Liver (tissue), 9 donors: Measurements from ENCODE around the gene MSLN. TPM values are rescaled to one million over a fixed set of nuclear protein-coding genes. Genes with fewer than 3 reads are reported as not detected.
A peak's percentile ranks its signal among the peaks of the same experiment; 100 is the strongest.
"Not testable (repeated sequence)": the region's sequence is repeated elsewhere in the genome, so short reads cannot be mapped to it uniquely, and the experiment has no call there.

Experiments used
- DNase-seq: peaks from one replicate; pipeline ENCODE4 v3.0.0-alpha.2; 2017; ENCODE audit warnings: low spot score
- H3K27ac ChIP-seq, 2 donors: one replicate each; pipeline ENCODE4 v1.7.0; 2013; ENCODE audit warnings: inconsistent platforms in 2 of 2, low read length in 2 of 2, control low read depth in 1 of 2, low read depth in 1 of 2, mild to moderate bottlenecking in 1 of 2
- H3K27me3 ChIP-seq, 4 donors: one replicate each; pipeline versions ENCODE4 v1.6.1 to v1.7.0; 2013; ENCODE audit warnings: low read length in 3 of 4, inconsistent platforms in 1 of 4, mild to moderate bottlenecking in 1 of 4, moderate library complexity in 1 of 4; ENCODE audit not compliant: control insufficient read depth in 4 of 4, insufficient read depth in 4 of 4
- H3K36me3 ChIP-seq, 4 donors: one replicate each; pipeline versions ENCODE4 v1.6.1 to v1.7.0; 2013; ENCODE audit warnings: low read length in 3 of 4, mild to moderate bottlenecking in 3 of 4, low read depth in 1 of 4, moderate library complexity in 1 of 4; ENCODE audit not compliant: control insufficient read depth in 4 of 4, insufficient read depth in 3 of 4
- H3K4me1 ChIP-seq, 4 donors: one replicate each; pipeline versions ENCODE4 v1.6.1 to v1.7.0; 2013; ENCODE audit warnings: low read length in 3 of 4, mild to moderate bottlenecking in 3 of 4, moderate library complexity in 1 of 4; ENCODE audit not compliant: control insufficient read depth in 4 of 4, insufficient read depth in 4 of 4
- H3K4me3 ChIP-seq, 3 donors: one replicate each; pipeline versions ENCODE4 v1.6.1 to v1.7.0; 2013; ENCODE audit warnings: low read length in 3 of 3, control low read depth in 1 of 3, low read depth in 1 of 3, mild to moderate bottlenecking in 1 of 3
- H3K9ac ChIP-seq, 2 donors: one replicate each; pipeline ENCODE4 v1.7.0; 2013; ENCODE audit warnings: low read length in 2 of 2, mild to moderate bottlenecking in 2 of 2, moderate library complexity in 2 of 2, control low read depth in 1 of 2, low read depth in 1 of 2
- H3K9me3 ChIP-seq, 4 donors: one replicate each; pipeline versions ENCODE4 v1.6.1 to v1.7.0; 2013; ENCODE audit warnings: low read length in 3 of 4; ENCODE audit not compliant: control insufficient read depth in 4 of 4
- ATF3 ChIP-seq: IDR thresholded peaks from 2 replicates; pipeline ENCODE4 v1.6.1; 2016; ENCODE audit warnings: antibody characterized with exemption
- CTCF ChIP-seq: fragments of 150-350 bp; IDR thresholded peaks from 2 replicates; pipeline ENCODE4 v1.5.1; 2017; ENCODE audit warnings: improper control_type of control experiment, low read depth, low read length; ENCODE audit not compliant: missing input control
- EGR1 ChIP-seq, 2 donors: IDR thresholded peaks; 2 replicates each; pipeline ENCODE4 v1.6.1; 2016 to 2018; ENCODE audit warnings: antibody characterized with exemption in 2 of 2, low read depth in 2 of 2
- FOXA2 ChIP-seq: IDR thresholded peaks from 2 replicates; pipeline ENCODE4 v1.6.1; 2016; ENCODE audit warnings: antibody characterized with exemption
- GABPA ChIP-seq, 2 donors: IDR thresholded peaks in 1 of 2; conservative IDR thresholded peaks in 1 of 2; 2 replicates each; pipeline ENCODE4 v1.6.1; 2016; ENCODE audit warnings: antibody characterized with exemption in 2 of 2, mild to moderate bottlenecking in 1 of 2, moderate library complexity in 1 of 2
- HNF4G ChIP-seq: IDR thresholded peaks from 2 replicates; pipeline ENCODE4 v1.6.1; 2016; ENCODE audit warnings: antibody characterized with exemption
- JUND ChIP-seq, 2 donors: IDR thresholded peaks; 2 replicates each; pipeline ENCODE4 v1.6.1; 2016; ENCODE audit warnings: antibody characterized with exemption in 2 of 2
- NR2F2 ChIP-seq: IDR thresholded peaks from 2 replicates; pipeline ENCODE4 v1.6.1; 2016; ENCODE audit warnings: antibody characterized with exemption
- RAD21 ChIP-seq, 2 donors: IDR thresholded peaks; 2 replicates each; pipeline ENCODE4 v1.6.1; 2016; ENCODE audit warnings: antibody characterized with exemption in 2 of 2, mild to moderate bottlenecking in 2 of 2
- REST ChIP-seq: IDR thresholded peaks from 2 replicates; pipeline ENCODE4 v1.6.1; 2016; ENCODE audit warnings: antibody characterized with exemption, mild to moderate bottlenecking
- RXRA ChIP-seq, 2 donors: IDR thresholded peaks; 2 replicates each; pipeline ENCODE4 v1.6.1; 2017 to 2018; ENCODE audit warnings: antibody characterized with exemption in 2 of 2, mild to moderate bottlenecking in 1 of 2
- TAF1 ChIP-seq: conservative IDR thresholded peaks from 2 replicates; pipeline ENCODE4 v1.6.1; 2016; ENCODE audit warnings: antibody characterized with exemption, mild to moderate bottlenecking
- YY1 ChIP-seq: IDR thresholded peaks from 2 replicates; pipeline ENCODE4 v1.6.1; 2016; ENCODE audit warnings: antibody characterized with exemption, mild to moderate bottlenecking
- ZBTB33 ChIP-seq: IDR thresholded peaks from 2 replicates; pipeline ENCODE4 v1.6.1; 2016; ENCODE audit warnings: antibody characterized with exemption
- WGBS: extraction: QIAGEN DNeasy Blood & Tissue Kit; methylation state at CpG from one replicate; pipeline ENCODE4 v1.1.7; 2013; 5-methylcytosine and 5-hydroxymethylcytosine counted together
- polyA plus RNA-seq, 2 donors: library from polyadenylated mRNA; stranded (reverse) in 1 of 2; unstranded in 1 of 2; fragments of 200-250 nt in 1 of 2; fragments of >200 nt in 1 of 2; fragmentation: Nextera tagmentation in 1 of 2; extraction: Ambion mirVana in 1 of 2; gene quantifications; one replicate each; pipeline versions ENCODE4 v1.2.1 to v1.2.3, GENCODE V29; 2013 to 2015
- total RNA-seq, 2 donors: library from RNA; depleted of rRNA; stranded (reverse); fragments of >200 nt; gene quantifications; one replicate each; pipeline ENCODE4 v1.2.3, GENCODE V29; 2014
- donor health status: healthy.
- donor health status: healthy.
- donor health status: healthy.
- donor health status: healthy.
- donor health status: healthy.

The MSLN gene
- total and polyA plus RNA-seq, 4 donors = 0.03 to 0.65 (median 0.08) TPM; not detected in 1

- Histone ChIP-seq H3K9ac (peak within 1 kb of the TSS; percentile 74 to 88), H3K4me1 (peaks cover 12 to 17% (median 15%) of the 10 kb centered on the region in 4 donors), H3K36me3 (peaks cover 1 to 16% (median 9%) of the 10 kb centered on the region in 4 donors), H3K9me3 (no peaks in the 10 kb centered on the region), H3K27ac (peak within 1 kb of the TSS; percentile 50 to 56), H3K4me3 (peak within 1 kb of the TSS; percentile 83 to 99 (median 93)), H3K27me3 (no peaks in the 10 kb centered on the region)
- WGBS = under 1% methylated on average over 79 of the region's 79 CpGs
- TF ChIP-seq ZBTB33 = no peak
- no peak for TF ChIP-seq TAF1
- TF ChIP-seq RXRA (IDR thresholded peaks at IDR 0.05) = no peak
- TF ChIP-seq RAD21 (IDR thresholded peaks at IDR 0.05) = peak in 1 of 2 donors; percentile 55
- TF ChIP-seq GABPA (IDR thresholded peaks at IDR 0.05 in 1 of 2, conservative IDR thresholded peaks at IDR 0.05 in 1 of 2) = peak in 1 of 2 donors; percentile 68
- TF ChIP-seq YY1 = peak; percentile 97
- TF ChIP-seq JUND (IDR thresholded peaks at IDR 0.05) = no peak
- TF ChIP-seq CTCF = peak; percentile 87
- TF ChIP-seq FOXA2 = no peak
- DNase-seq = peak; percentile 94
Measured at GRCh38 chr16:740764-741505, 19.6 kb upstream of the MSLN start, which contains the start of gene CIAO3. CIAO3 (minus strand) TSS chr16:740997; CDS start chr16:740985, 12 bp downstream.

GRCh38 chr16:741986-742629, 18.4 kb upstream of the MSLN start:
- Histone ChIP-seq H3K27me3 (no peaks in the 10 kb centered on the region), H3K27ac (no peak overlapping the region), H3K4me3 (no peak overlapping the region), H3K9me3 (no peaks in the 10 kb centered on the region), H3K9ac (no peak overlapping the region), H3K4me1 (peaks cover 12 to 17% (median 15%) of the 10 kb centered on the region in 4 donors), H3K36me3 (peaks cover 0 to 7% (median 5%) of the 10 kb centered on the region in 4 donors)
- TF ChIP-seq ZBTB33 (no peak), GABPA (IDR thresholded peaks at IDR 0.05 in 1 of 2, conservative IDR thresholded peaks at IDR 0.05 in 1 of 2) (no peak), ATF3 (no peak), FOXA2 (no peak), REST (no peak), RAD21 (IDR thresholded peaks at IDR 0.05) (no peak), HNF4G (no peak), EGR1 (IDR thresholded peaks at IDR 0.05; ENCODE audit: low read depth in 2 of 2) (no peak), NR2F2 (no peak), RXRA (IDR thresholded peaks at IDR 0.05) (no peak)
- DNase-seq = no peak
- WGBS = 91% methylated on average over 15 of the region's 15 CpGs

GRCh38 chr16:742894-743293, 17.6 kb upstream of the MSLN start:
- H3K4me1 ChIP-seq = peaks cover 12 to 17% (median 15%) of the 10 kb centered on the region in 4 donors
- H3K27me3 ChIP-seq, H3K9ac ChIP-seq, H3K4me3 ChIP-seq, DNase-seq, H3K9me3 ChIP-seq, H3K36me3 ChIP-seq, H3K27ac ChIP-seq: not testable (repeated sequence)
- WGBS = 83% methylated on average over 14 of the region's 14 CpGs
